H1 (cell line): ENCODE results near the gene VGLL2.

Experiments used
- CHD2 ChIP-seq: IDR thresholded peaks from 2 replicates; pipeline ENCODE4 v1.6.1; 2012; ENCODE audit warnings: low read length, improper control_type of control experiment
- CREB1 ChIP-seq: IDR thresholded peaks from 2 replicates; pipeline ENCODE4 v1.6.1; 2012; ENCODE audit warnings: inconsistent platforms
- CTBP2 ChIP-seq: IDR thresholded peaks from 2 replicates; pipeline ENCODE4 v1.7.0; 2011; ENCODE audit warnings: borderline replicate concordance, mild to moderate bottlenecking, moderate library complexity, mixed read lengths, low read length; ENCODE audit not compliant: insufficient read depth, insufficient read length
- CTCF ChIP-seq, 3 experiments: IDR thresholded peaks; 1 replicate in 2 of 3; 2 replicates in 1 of 3; pipeline versions ENCODE4 v1.5.1 to v1.6.1; 2011; ENCODE audit warnings: low read length in 3 of 3, mild to moderate bottlenecking in 3 of 3, inconsistent platforms in 2 of 3, low read depth in 1 of 3, moderate library complexity in 1 of 3; ENCODE audit not compliant: insufficient read depth in 1 of 3; ENCODE audit errors: control extremely low read depth in 1 of 3
- EP300 ChIP-seq, 2 experiments: IDR thresholded peaks; 1 replicate in 1 of 2; 2 replicates in 1 of 2; pipeline ENCODE4 v1.6.1; 2011 to 2012; ENCODE audit warnings: low read depth in 2 of 2, low read length in 2 of 2, mild to moderate bottlenecking in 2 of 2, borderline replicate concordance in 1 of 2, inconsistent platforms in 1 of 2, moderate library complexity in 1 of 2
- JUN ChIP-seq: IDR thresholded peaks from 2 replicates; pipeline ENCODE4 v1.6.1; 2011; ENCODE audit warnings: low read depth, mild to moderate bottlenecking, improper control_type of control experiment, low read length
- RNF2 ChIP-seq: fragments of 200-900, 300-1000 bp; sonication (generic); IDR thresholded peaks from 2 replicates; pipeline ENCODE4 v1.7.1; 2016; ENCODE audit warnings: borderline replicate concordance, low read depth, mild to moderate bottlenecking, antibody characterized with exemption, low read length; ENCODE audit not compliant: poor library complexity, severe bottlenecking; ENCODE audit errors: missing control alignments
- TAF1 ChIP-seq: IDR thresholded peaks from 2 replicates; pipeline ENCODE4 v1.6.1; 2011; ENCODE audit warnings: mild to moderate bottlenecking, low read depth, low read length
- TF ChIP-seq, protein P1 (sequence below): IDR thresholded peaks from 2 replicates; pipeline ENCODE4 v1.6.1; 2011; ENCODE audit warnings: low read length, improper control_type of control experiment

DNA sequence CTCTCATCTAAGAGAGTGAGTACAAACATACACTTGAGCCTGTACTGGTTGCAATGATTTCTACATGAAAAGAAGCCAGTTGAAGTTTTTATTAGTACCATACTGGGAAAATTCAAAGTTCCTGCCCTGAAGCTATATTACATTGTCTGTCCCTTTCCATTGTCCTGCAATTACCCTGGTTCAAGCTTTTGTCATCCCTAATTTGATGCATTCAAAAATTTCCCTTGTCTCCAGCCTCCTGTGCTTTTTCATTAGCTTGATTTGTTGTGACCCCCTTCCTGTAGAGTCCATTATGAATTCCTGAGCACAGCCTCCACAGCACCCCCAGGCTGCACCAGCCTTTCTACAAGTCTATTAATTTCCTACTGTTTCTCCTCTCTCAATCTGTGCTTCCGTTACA lies 46.4 kb downstream of the VGLL2 start:
- no peak for TF ChIP-seq CTBP2
- no peak for TF ChIP-seq CTCF (IDR thresholded peaks at IDR 0.05; ENCODE audit: control extremely low read depth in 1 of 3, insufficient read depth in 1 of 3, low read depth in 1 of 3, low read length in 3 of 3)
- TF ChIP-seq RNF2: no peak
- TF ChIP-seq TAF1: no peak
- TF ChIP-seq CHD2: no peak
- TF ChIP-seq, protein P1, sequence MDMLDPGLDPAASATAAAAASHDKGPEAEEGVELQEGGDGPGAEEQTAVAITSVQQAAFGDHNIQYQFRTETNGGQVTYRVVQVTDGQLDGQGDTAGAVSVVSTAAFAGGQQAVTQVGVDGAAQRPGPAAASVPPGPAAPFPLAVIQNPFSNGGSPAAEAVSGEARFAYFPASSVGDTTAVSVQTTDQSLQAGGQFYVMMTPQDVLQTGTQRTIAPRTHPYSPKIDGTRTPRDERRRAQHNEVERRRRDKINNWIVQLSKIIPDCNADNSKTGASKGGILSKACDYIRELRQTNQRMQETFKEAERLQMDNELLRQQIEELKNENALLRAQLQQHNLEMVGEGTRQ: no peak
- TF ChIP-seq CREB1: no peak
- TF ChIP-seq JUN: no peak
- TF ChIP-seq EP300 (IDR thresholded peaks at IDR 0.05; ENCODE audit: borderline replicate concordance in 1 of 2, low read depth in 2 of 2, low read length in 2 of 2): no peak
